Measurements from ENCODE around the gene ARHGEF28.

ARHGEF28 gene

DNA sequence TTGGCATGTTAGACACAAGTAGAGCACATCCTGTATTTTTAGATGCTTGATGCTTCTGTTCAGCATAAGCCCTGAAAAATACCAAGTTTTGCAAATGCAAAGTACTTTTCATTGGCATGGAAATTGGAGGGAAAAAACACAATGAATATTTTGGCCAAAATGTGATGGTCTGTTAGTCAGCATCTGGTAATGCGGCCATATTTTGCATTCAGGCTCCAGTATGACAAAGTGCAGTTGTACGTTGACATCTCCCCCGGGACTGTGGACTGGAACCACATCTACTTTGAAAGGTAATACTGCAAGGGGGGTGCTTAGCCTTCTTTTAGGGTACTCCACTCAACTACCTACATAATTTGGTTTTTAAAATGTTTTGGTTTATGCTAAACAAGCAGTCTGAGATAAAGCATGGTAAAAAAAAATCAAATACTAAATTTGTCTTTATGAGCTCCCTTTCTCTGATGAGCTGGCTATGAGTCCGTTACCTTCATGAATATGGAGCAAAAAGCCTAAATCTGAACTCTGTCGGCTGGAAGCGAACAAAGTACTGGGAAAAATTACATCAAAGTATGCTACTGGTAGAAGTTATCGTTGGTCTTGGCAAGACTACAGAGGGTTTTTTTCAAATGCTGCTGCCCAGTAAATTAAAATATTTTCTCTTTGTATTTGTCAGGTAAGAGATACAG is 297.0 kb downstream of the ARHGEF28 start:
- Histone ChIP-seq H4K20me1 (ENCODE audit: insufficient read depth, low read length) (no peaks in the 10 kb centered on the region), H3F3A (ENCODE audit: insufficient read depth, low read length) (no peaks in the 10 kb centered on the region), H2AFZ (ENCODE audit: low read length) (no peak overlapping the region), H3K4me1 (ENCODE audit: low read length) (no peaks in the 10 kb centered on the region), H3K4me3 (ENCODE audit: low read length) (no peak overlapping the region), H3K27ac (ENCODE audit: low read length) (no peak overlapping the region), H3K9ac (ENCODE audit: low read length) (no peak overlapping the region), H3K4me2 (ENCODE audit: low read depth, low read length) (no peak overlapping the region), H3K36me3 (replicated peaks; ENCODE audit: insufficient read depth, low read length) (no peaks in the 10 kb centered on the region), H3K27me3 (replicated peaks; ENCODE audit: insufficient read depth, low read length) (no peaks in the 10 kb centered on the region), H3K9me3 (replicated peaks; ENCODE audit: insufficient read depth, low read length) (no peaks in the 10 kb centered on the region), H3K9me2 (replicated peaks; ENCODE audit: insufficient read depth, low read length) (no peaks in the 10 kb centered on the region), H3K79me2 (ENCODE audit: low read length) (no peaks in the 10 kb centered on the region)
- no peak for TF ChIP-seq EZH2phosphoT487 (IDR thresholded peaks at IDR 0.05; ENCODE audit: low read length)
- TF ChIP-seq, protein P1, sequence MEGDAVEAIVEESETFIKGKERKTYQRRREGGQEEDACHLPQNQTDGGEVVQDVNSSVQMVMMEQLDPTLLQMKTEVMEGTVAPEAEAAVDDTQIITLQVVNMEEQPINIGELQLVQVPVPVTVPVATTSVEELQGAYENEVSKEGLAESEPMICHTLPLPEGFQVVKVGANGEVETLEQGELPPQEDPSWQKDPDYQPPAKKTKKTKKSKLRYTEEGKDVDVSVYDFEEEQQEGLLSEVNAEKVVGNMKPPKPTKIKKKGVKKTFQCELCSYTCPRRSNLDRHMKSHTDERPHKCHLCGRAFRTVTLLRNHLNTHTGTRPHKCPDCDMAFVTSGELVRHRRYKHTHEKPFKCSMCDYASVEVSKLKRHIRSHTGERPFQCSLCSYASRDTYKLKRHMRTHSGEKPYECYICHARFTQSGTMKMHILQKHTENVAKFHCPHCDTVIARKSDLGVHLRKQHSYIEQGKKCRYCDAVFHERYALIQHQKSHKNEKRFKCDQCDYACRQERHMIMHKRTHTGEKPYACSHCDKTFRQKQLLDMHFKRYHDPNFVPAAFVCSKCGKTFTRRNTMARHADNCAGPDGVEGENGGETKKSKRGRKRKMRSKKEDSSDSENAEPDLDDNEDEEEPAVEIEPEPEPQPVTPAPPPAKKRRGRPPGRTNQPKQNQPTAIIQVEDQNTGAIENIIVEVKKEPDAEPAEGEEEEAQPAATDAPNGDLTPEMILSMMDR (IDR thresholded peaks at IDR 0.05; ENCODE audit: low read length) = no peak
- TF ChIP-seq EZH2 (optimal IDR thresholded peaks at IDR 0.05; ENCODE audit: low read depth, low read length) = no peak
- DNase-seq = no peak

DNA sequence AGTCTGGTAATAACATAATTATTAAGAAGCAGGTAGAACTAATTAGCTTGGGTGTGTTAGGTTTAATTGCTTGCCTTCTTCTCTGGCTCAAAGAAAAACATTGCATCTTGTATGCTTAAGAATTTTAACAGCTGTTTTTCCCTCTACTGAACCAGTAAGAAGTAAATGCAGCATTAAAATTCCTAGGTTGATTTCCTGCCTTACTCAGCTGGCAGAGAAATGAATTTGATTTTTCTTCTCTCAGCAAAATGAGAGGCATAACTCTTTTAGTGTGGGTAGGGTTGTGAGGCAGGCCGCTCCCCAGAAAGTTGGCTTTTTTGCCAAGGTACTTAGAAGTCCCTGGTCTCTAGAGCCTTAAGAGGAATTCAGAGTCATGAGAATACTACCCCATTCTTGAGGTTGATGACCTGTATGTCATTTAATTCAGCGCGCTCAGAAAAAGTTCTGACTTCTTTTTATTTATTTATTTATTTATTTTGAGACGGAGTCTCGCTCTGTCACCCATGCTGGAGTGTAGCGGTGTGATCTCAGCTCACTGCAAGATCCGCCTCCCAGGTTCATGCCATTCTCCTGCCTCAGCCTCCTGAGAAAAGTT is 302.6 kb downstream of the ARHGEF28 start:
- Histone ChIP-seq H3K9me3 (replicated peaks; ENCODE audit: insufficient read depth, low read length) (no peaks in the 10 kb centered on the region), H4K20me1 (ENCODE audit: insufficient read depth, low read length) (no peaks in the 10 kb centered on the region), H3K79me2 (ENCODE audit: low read length) (no peaks in the 10 kb centered on the region), H2AFZ (ENCODE audit: low read length) (no peak overlapping the region), H3K4me1 (ENCODE audit: low read length) (no peaks in the 10 kb centered on the region), H3K9ac (ENCODE audit: low read length) (no peak overlapping the region), H3K27me3 (replicated peaks; ENCODE audit: insufficient read depth, low read length) (no peaks in the 10 kb centered on the region), H3F3A (ENCODE audit: insufficient read depth, low read length) (no peaks in the 10 kb centered on the region), H3K36me3 (replicated peaks; ENCODE audit: insufficient read depth, low read length) (no peaks in the 10 kb centered on the region), H3K9me2 (replicated peaks; ENCODE audit: insufficient read depth, low read length) (no peaks in the 10 kb centered on the region), H3K27ac (ENCODE audit: low read length) (no peak overlapping the region), H3K4me2 (ENCODE audit: low read depth, low read length) (no peak overlapping the region), H3K4me3 (ENCODE audit: low read length) (no peak overlapping the region)
- DNase-seq = no peak
- TF ChIP-seq EZH2 (optimal IDR thresholded peaks at IDR 0.05; ENCODE audit: low read depth, low read length) (no peak), EZH2phosphoT487 (IDR thresholded peaks at IDR 0.05; ENCODE audit: low read length) (no peak)
- TF ChIP-seq, protein P1 (IDR thresholded peaks at IDR 0.05; ENCODE audit: low read length) = no peak

DNA sequence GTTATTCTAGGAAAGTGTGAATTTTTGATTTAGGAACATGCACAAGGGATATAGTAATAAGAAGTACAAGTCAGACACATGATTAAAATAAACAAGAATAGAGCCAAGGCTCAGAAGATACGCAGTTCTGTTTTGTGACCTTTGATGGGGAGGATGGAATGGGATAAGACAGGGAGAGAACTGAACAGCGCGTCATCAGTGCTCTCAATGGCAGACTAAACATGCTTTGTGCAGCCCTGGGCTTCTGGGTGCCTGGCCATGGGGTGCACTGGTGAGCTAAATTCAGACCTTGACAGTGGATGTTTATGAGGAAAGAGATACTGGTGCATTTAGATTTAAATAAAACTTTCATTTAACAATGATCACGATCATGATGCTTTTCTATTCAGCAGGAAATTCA is 309.7 kb downstream of the ARHGEF28 start:
- Histone ChIP-seq H3K9ac (ENCODE audit: low read length) (no peak overlapping the region), H3K27ac (ENCODE audit: low read length) (no peak overlapping the region), H3K9me2 (replicated peaks; ENCODE audit: insufficient read depth, low read length) (no peaks in the 10 kb centered on the region), H3K36me3 (replicated peaks; ENCODE audit: insufficient read depth, low read length) (no peaks in the 10 kb centered on the region), H3F3A (ENCODE audit: insufficient read depth, low read length) (no peaks in the 10 kb centered on the region), H3K9me3 (replicated peaks; ENCODE audit: insufficient read depth, low read length) (no peaks in the 10 kb centered on the region), H3K4me1 (ENCODE audit: low read length) (no peaks in the 10 kb centered on the region), H3K79me2 (ENCODE audit: low read length) (no peaks in the 10 kb centered on the region), H3K27me3 (replicated peaks; ENCODE audit: insufficient read depth, low read length) (no peaks in the 10 kb centered on the region), H3K4me2 (ENCODE audit: low read depth, low read length) (no peak overlapping the region), H4K20me1 (ENCODE audit: insufficient read depth, low read length) (no peaks in the 10 kb centered on the region), H2AFZ (ENCODE audit: low read length) (no peak overlapping the region), H3K4me3 (ENCODE audit: low read length) (no peak overlapping the region)
- DNase-seq = no peak
- TF ChIP-seq EZH2phosphoT487 (IDR thresholded peaks at IDR 0.05; ENCODE audit: low read length) = no peak
- TF ChIP-seq, protein P1 (IDR thresholded peaks at IDR 0.05; ENCODE audit: low read length) = no peak
- TF ChIP-seq EZH2 (optimal IDR thresholded peaks at IDR 0.05; ENCODE audit: low read depth, low read length) = no peak
